Heart right ventricle (tissue), 16 donors: ENCODE measurements around the gene REEP6. TPM values are rescaled to one million over a fixed set of nuclear protein-coding genes. Genes with fewer than 3 reads are reported as not detected.
A peak's percentile ranks its signal among the peaks of the same experiment; 100 is the strongest.
"Not testable (repeated sequence)": the region's sequence is repeated elsewhere in the genome, so short reads cannot be mapped to it uniquely, and the experiment has no call there.

Experiments
- ATAC-seq, 8 donors: fragments of 200-7000 bp; cut with Tn5 transposase; one replicate each; pipeline ENCODE4 v1.9.1; 2020; ENCODE audit warnings: mild to moderate bottlenecking in 8 of 8, moderate library complexity in 8 of 8, moderate number of reproducible peaks in 1 of 8
- DNase-seq, 2 donors: peaks; one replicate each; pipeline ENCODE4 v3.0.0-alpha.2; 2020
- H3K27ac ChIP-seq, 10 donors: fragments of 200-600 bp; sonication (generic) in 2 of 10; one replicate each; pipeline versions ENCODE4 v1.5.0 to v1.8.0; 2020 to 2022; ENCODE audit warnings: mild to moderate bottlenecking in 3 of 10
- H3K27me3 ChIP-seq, 7 donors: fragments of 200-600 bp; one replicate each; pipeline ENCODE4 v1.8.0; 2021 to 2022; ENCODE audit warnings: mild to moderate bottlenecking in 2 of 7
- H3K36me3 ChIP-seq, 9 donors: fragments of 200-600 bp; sonication (generic) in 1 of 9; one replicate each; pipeline versions ENCODE4 v1.5.0 to v1.8.0; 2020 to 2022; ENCODE audit warnings: mild to moderate bottlenecking in 2 of 9
- H3K4me1 ChIP-seq, 9 donors: fragments of 200-600 bp; sonication (generic) in 1 of 9; one replicate each; pipeline versions ENCODE4 v1.5.0 to v1.8.0; 2020 to 2022; ENCODE audit warnings: mild to moderate bottlenecking in 4 of 9
- H3K4me3 ChIP-seq, 10 donors: fragments of 200-600 bp; sonication (generic) in 2 of 10; one replicate each; pipeline versions ENCODE4 v1.5.0 to v1.8.0; 2020 to 2022; ENCODE audit warnings: mild to moderate bottlenecking in 7 of 10, moderate library complexity in 2 of 10
- H3K9me3 ChIP-seq, 11 donors: fragments of 200-600 bp in 10 of 11; sonication (generic) in 2 of 11; one replicate each; pipeline versions ENCODE4 v1.5.0 to v1.8.0; 2013 to 2022; ENCODE audit warnings: mild to moderate bottlenecking in 2 of 11, control low read depth in 1 of 11, moderate library complexity in 1 of 11
- CTCF ChIP-seq, 9 donors: fragments of 200-600 bp; sonication (generic) in 2 of 9; IDR thresholded peaks; one replicate each; pipeline versions ENCODE4 v1.5.0 to v1.8.0; 2021 to 2022; ENCODE audit warnings: antibody characterized with exemption in 9 of 9, mild to moderate bottlenecking in 5 of 9, moderate library complexity in 1 of 9
- WGBS, 2 donors: extraction: QIAGEN DNeasy Blood & Tissue Kit; methylation state at CpG; one replicate each; pipeline ENCODE4 v1.1.7; 2013; ENCODE audit warnings: inconsistent platforms in 1 of 2; 5-methylcytosine and 5-hydroxymethylcytosine counted together
- intact Hi-C, 10 donors: fragments of 100-400 bp; cut with DNase I; formaldehyde crosslinking; loops; one replicate each; pipeline versions ENCODE4 v1.11.1 to v1.14.2; 2022
- polyA plus RNA-seq, 2 donors: library from polyadenylated mRNA; stranded (reverse); fragments of 200-250 nt; gene quantifications; one replicate each; pipeline ENCODE4 v1.2.3, GENCODE V29; 2013
- total RNA-seq, 10 donors: library from RNA; stranded (reverse); fragmentation: NEBNext Ultra II Directional in 3 of 10; extraction: Animal tissue kit (Norgen Biotek cat#: 25700) in 3 of 10; gene quantifications; one replicate each; pipeline versions ENCODE4 v1.2.1 to v1.2.4, GENCODE V29; 2021 to 2023
- donor health status: Arrhythmogenic right ventricular cardiomyopathy.
- donor health status: ischemic (EF 13 %, LVEDD 7.1; RV severe dilation, severe dysfunction).
- donor health status: healthy with polysubstance abuse.
- donor health status: DM: no; HTN: yes; CAD: no.
- donor health status: DM: no; HTN: no; CAD: no.
- donor health status: ischemic (EF 25% LVEDD 6.9; RV normal size, moderate dysfunction).
- donor health status: ischemic (EF 25% LVEDD 5.7; RV mildly dilated, moderate dysfunction).
- donor health status: healthy.
- donor health status: DM: yes; HTN: yes; CAD: no.
- donor health status: Ischemic cardiomyopathy.
- donor health status: ischemic (EF 35%, LVEDD 5.7; RV mildly dilated, moderate dysfunction).
- donor health status: nonischemic (EF 11% LVEDD 7.7; RV severe dilation, severe dysfunction).
- donor health status: DM: yes; HTN: yes; CAD: no.
- donor health status: PGD.
- donor health status: ischemic (EF 29% LVEDD 5.4; RV normal size, mild dysfunction).
- donor health status: nonischemic (EF 23%, LVEDD 6.1; RV moderate dilation, normal function).

REEP6 gene
- total and polyA plus RNA-seq, 12 donors = 1.8 to 5.0 (median 3.8) TPM

- intact Hi-C loops = no loop called here
- peak in 1 of 8 donors; percentile 40 for ATAC-seq
- DNase-seq = no peak
- peaks cover 0 to 5% (median 0%) of the 10 kb centered on the region in 9 donors for H3K4me1 ChIP-seq
- H3K27ac ChIP-seq = no peak overlapping the region
- WGBS, 2 donors = 76 to 79% methylated on average over 22 to 23 of the region's 23 CpGs
- H3K27me3 ChIP-seq = peaks cover 0 to 38% (median 12%) of the 10 kb centered on the region in 7 donors
- H3K36me3 ChIP-seq = no peaks in the 10 kb centered on the region
- no peak for TF ChIP-seq CTCF (IDR thresholded peaks at IDR 0.05)
- H3K4me3 ChIP-seq = no peak overlapping the region
- no peaks in the 10 kb centered on the region for H3K9me3 ChIP-seq
Observed at GRCh38 chr19:1533510-1534150, 42.6 kb downstream of the REEP6 start.

- no peak overlapping the region for H3K27ac ChIP-seq
- DNase-seq = no peak
- ATAC-seq = no peak
- H3K36me3 ChIP-seq = no peaks in the 10 kb centered on the region
- intact Hi-C loops = no loop called here
- peaks cover 0 to 30% (median 5%) of the 10 kb centered on the region in 7 donors for H3K27me3 ChIP-seq
- no peak for TF ChIP-seq CTCF (IDR thresholded peaks at IDR 0.05)
- 87% methylated on average over 14 of the region's 14 CpGs for WGBS, 2 donors
- H3K9me3 ChIP-seq = no peaks in the 10 kb centered on the region
- peaks cover 0 to 13% (median 4%) of the 10 kb centered on the region in 9 donors for H3K4me1 ChIP-seq
- no peak overlapping the region for H3K4me3 ChIP-seq
Observed at GRCh38 chr19:1534972-1535371, 44.0 kb downstream of the REEP6 start.

- 94 to 95% methylated on average over 7 of the region's 7 CpGs for WGBS, 2 donors
- peaks cover 0 to 20% (median 4%) of the 10 kb centered on the region in 9 donors for H3K4me1 ChIP-seq
- H3K4me3 ChIP-seq, H3K27ac ChIP-seq, intact Hi-C loops, H3K36me3 ChIP-seq, ATAC-seq, DNase-seq, H3K9me3 ChIP-seq: not testable (repeated sequence)
- H3K27me3 ChIP-seq = peaks cover 0 to 32% (median 2%) of the 10 kb centered on the region in 7 donors
Observed at GRCh38 chr19:1535699-1536098, 44.7 kb downstream of the REEP6 start.

DNA sequence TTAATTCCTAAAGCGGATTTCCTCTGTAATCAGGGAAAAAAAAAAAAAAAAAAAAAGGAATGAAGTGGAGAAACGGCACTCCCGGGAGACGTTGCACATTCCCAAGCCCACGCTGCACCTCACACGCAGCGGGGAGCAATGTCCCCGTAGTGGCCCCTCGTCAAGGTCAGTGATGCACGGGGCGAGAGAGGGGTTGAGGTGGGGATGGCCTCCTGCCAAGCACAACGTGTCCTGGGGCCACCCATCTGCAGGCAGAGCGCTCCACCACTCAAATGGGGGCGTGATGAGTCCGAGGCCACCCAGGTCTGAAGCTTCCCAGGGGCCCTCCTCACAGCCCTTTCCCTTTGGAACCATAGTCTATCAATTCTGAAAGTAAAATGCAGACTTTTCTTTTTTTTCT lies 48.0 kb downstream of the REEP6 start:
- peaks cover 0 to 20% (median 0%) of the 10 kb centered on the region in 7 donors for H3K27me3 ChIP-seq
- DNase-seq = no peak

GRCh38 chr19:1539749-1540148 lies 48.8 kb downstream of the REEP6 start:
- DNase-seq, ATAC-seq, H3K4me3 ChIP-seq, H3K36me3 ChIP-seq, H3K9me3 ChIP-seq: not testable (repeated sequence)
- Histone ChIP-seq H3K27ac (peak overlapping the region in 1 of 10 donors; percentile 58), H3K27me3 (peaks cover 0 to 20% (median 0%) of the 10 kb centered on the region in 7 donors), H3K4me1 (peaks cover 0 to 22% (median 4%) of the 10 kb centered on the region in 9 donors)
- intact Hi-C loops = loop anchor here in 4 of 10 donors (5.0 to 10.0 kb wide), 4 partner anchors 125 to 255 kb away; no protein-coding TSS in a partner anchor
- WGBS, 2 donors = 91% methylated on average over 11 of the region's 11 CpGs

More for the DNA sequence above, 48.0 kb downstream of the REEP6 start:
- ATAC-seq = peak in 2 of 8 donors; percentile 33 to 37
- 14 to 22% methylated on average over 15 of the region's 15 CpGs for WGBS, 2 donors
- intact Hi-C loops = no loop called here
- H3K27ac ChIP-seq = no peak overlapping the region
- H3K4me1 ChIP-seq = peaks cover 0 to 22% (median 4%) of the 10 kb centered on the region in 9 donors
- no peak overlapping the region for H3K4me3 ChIP-seq
- no peaks in the 10 kb centered on the region for H3K36me3 ChIP-seq
- no peak for TF ChIP-seq CTCF (IDR thresholded peaks at IDR 0.05)
- no peaks in the 10 kb centered on the region for H3K9me3 ChIP-seq
